Activated T-cell treated with anti-CD3 and anti-CD28 coated beads for 24 hours (primary cell): Measurements from ENCODE around the gene GAL3ST3.
A peak's percentile ranks its signal among the peaks of the same experiment; 100 is the strongest.

ENCODE experiments used
- DNase-seq: peaks from one replicate; pipeline ENCODE4 v3.0.0-alpha.2; 2020; ENCODE audit warnings: low read depth

The GAL3ST3 gene

DNA sequence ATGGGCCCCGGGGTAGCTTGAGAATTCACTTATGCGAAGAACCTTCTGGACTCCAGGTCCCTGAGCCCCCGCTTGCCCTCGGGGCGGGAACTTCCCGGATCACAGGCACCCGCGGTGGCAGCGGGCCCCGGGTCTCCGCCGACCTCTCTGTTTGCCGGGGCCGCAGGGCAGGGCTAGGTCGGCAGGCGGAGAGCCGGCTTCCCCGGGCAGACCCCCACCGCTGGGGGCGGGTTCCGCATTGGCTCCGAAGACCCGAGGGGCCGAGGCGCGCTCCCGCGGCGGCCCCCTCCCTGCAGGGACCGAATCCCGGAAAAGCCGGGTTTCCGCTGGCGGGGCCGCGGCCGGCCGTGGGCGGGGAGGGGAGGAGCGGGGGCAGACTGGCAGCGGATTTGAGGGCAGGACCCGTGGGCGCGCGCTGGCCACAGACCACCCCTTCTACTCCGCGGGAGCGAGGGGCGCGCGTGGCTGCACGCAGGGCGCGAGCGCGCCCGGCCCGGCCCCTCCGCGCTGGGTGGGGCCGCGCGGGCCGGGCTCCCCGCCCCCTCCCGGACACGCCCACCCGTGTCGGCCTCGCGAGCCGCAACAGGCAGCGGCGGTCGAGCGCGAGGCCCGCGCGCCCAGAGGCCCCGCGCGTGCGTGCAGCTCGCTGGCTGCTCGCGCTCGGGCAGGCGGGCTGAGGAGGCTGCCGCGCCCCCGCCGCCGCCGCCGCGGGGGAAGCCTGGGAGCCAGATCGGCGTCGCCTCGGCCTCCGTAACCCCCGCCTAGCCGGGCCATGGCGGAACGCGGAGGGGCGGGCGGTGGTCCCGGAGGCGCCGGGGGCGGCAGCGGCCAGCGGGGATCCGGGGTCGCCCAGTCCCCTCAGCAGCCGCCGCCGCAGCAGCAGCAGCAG lies 21.0 kb upstream of the GAL3ST3 start, which contains the start of gene PACS1:
TSS of gene PACS1 (plus strand) at position 558 of the 889 bp plus-strand sequence. CDS start at position 773, 215 bp downstream.
- peak; percentile 64 for DNase-seq

DNA sequence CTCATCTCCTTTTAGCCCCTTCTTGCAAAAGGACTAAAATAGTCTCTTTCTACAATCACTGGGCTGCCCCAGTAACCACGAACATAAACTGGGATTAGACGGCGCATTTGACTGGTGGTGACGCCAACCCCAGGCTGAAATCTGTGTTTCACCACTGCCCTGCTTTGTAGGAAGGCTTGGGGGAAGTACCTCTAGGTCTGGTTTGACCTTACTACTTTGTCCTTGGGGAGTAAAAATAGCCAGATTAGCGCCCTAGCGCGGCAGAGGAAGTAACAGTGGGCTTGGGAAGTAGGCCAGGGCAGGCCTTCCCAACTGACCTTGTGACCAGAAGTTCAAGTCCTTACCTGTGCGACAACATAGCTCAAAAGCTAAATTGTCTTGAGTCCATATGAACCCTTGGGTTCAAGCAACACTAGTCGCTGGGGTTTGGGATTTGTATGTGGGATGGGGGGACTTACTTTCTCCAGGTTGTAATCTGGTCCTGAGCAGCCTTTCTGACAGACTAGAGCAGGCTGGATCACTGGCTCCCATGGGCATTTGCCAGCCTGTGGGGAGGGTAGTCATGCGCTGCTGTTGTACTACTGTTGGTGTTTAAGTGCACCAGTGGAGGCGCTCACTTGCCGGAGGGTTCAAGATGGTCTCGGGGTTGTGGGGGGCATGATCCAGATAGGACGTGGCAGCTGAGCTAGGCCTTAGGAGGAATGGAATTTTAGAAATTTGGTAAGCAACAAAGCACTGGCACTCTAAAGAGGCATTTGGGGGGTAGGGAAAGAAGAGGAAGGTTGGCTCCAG lies 20.2 kb upstream of the GAL3ST3 start:
- no peak for DNase-seq

DNA sequence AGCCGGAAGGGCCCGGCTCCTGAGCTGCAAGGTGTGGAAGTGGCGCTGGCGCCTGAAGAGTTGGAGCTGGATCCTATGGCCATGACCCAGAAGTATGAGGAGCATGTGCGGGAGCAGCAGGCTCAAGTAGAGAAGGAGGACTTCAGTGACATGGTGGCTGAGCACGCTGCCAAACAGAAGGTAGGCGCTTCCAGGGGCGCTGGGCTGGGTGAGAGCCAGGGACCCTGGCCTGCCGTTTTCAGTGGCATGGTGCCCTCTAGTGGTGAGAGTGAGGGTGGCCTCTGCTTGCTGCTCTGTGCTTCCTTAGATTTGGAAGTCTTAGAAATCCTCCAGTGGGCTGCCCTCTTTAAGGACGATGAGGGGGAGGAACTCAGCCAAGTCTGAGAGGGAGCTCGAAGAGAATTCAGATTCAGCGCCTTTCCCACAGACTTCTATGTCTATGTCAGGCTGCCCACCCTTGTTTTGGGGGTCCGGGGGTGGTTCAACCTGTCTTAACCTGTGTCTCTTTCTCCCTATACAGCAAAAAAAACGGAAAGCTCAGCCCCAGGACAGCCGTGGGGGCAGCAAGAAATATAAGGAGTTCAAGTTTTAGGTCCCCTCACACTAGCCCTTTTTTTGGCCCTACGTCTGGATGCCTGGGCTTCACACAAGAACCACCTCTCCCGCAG lies 19.3 kb upstream of the GAL3ST3 start:
- peak; percentile 71 for DNase-seq

DNA sequence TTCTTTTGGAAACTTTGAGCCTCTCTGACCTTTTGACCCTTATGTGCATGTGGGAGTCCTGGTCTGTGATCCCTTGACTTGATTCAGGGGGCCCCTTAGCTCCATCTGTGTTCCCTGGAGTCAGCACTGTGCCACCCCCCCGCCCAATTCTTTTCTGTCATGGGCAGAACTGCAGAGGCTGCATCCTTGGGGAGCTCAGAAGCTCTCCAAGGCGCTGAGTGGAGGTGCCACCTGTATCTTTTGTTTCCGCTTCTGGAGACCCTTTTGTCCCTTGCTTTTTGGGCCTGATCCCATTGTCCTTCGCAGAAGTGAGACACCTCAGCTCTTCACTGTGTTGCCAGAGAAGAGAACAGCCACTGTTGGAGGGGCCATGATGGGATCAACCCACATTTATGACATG lies 18.7 kb upstream of the GAL3ST3 start:
- no peak for DNase-seq

DNA sequence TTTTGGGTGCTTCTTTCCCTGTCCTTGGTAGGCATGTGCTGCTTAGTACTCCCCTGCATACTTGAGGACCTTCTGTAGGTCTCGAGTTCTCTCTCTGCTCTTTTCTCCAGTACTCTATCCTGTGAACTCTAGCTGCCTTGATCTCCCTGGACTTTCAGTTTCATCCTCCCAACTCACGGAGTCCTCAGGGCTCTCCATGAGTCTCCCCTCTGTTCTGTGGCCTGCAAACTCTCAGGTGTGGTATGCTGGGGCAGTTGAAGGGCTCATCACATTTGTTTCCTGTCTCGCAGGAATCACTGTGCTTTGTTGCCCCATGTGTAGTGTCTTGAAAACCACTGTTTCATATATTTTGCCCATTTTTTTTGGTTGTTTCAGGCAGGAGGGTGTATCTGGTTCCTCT lies 17.8 kb upstream of the GAL3ST3 start:
- no peak for DNase-seq

DNA sequence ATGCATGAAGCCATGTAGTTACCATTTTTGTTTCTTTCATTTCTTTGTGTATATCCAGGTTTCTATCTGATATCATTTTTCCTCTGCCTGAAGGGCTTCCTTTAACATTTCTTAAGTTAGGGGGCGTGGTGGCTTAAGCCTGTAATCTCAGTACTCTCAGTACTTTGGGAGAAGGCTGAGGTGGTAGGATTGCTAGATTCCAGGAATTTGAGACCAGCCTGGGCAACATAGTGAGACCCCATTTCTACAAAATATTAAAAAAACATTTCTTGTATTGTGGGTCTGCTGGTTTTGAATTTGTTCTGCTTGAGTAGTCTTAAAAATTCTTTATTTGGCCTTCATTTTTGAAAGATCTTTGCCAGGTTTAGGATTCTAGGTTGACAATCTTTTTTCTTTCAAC lies 15.6 kb upstream of the GAL3ST3 start:
- no peak for DNase-seq

DNA sequence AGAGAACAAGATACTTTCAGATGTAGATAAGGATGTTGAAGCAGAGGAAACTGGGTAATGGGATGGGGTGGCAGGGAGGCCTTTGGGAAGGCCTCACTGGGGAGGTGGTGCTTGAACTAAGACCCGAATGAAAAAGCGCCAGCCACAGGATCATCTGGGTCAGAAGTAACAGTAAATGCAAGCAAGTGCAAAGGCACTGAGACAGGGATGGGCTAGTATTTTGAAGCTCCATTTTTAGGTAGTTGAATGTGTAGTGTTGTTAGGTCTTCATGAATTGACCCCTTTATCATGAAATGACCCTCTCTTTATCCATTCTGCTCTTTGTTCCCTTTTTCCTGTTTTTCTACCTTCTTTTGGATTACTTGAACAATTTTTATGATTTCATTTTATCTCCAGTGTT lies 14.9 kb upstream of the GAL3ST3 start:
- no peak for DNase-seq

DNA sequence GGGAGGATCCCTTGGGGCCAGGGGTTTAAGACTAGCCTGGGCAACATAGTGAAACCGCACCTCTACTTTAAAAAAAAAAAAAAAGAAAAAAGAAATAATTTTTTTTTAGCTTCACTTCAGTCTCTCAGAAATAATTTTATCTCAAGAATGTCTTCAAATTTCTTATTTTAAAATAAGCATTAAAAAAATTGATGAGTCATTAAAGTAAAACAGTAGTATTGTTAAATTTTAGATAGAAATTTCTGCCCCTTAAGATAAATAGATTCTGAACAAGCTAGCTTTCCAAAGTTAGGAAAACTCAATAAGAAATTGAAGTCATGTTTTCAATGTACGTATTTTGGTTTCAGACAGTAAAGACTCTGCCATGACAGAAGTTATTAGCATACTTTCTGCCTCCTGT lies 13.4 kb upstream of the GAL3ST3 start:
- DNase-seq, result no peak

DNA sequence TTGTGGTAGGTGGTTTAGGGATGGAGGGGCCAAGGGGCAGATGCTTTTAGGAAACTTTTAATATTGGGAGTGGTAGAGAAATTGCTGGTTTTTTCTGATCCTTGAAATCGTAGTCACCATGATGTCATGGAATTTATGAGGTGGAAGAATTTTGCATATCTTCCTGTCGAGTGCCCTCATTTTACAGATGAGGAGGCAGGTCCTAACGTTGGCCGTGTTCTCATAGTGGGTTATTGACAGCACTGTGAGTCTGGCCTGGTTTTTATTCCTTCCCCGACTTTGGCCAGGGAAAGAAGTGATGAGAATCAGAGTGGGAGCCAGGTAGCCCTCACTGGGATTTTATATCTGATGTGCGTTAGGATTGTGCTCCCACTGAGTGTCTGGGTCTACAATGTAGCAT lies 12.3 kb upstream of the GAL3ST3 start:
- DNase-seq, result no peak

DNA sequence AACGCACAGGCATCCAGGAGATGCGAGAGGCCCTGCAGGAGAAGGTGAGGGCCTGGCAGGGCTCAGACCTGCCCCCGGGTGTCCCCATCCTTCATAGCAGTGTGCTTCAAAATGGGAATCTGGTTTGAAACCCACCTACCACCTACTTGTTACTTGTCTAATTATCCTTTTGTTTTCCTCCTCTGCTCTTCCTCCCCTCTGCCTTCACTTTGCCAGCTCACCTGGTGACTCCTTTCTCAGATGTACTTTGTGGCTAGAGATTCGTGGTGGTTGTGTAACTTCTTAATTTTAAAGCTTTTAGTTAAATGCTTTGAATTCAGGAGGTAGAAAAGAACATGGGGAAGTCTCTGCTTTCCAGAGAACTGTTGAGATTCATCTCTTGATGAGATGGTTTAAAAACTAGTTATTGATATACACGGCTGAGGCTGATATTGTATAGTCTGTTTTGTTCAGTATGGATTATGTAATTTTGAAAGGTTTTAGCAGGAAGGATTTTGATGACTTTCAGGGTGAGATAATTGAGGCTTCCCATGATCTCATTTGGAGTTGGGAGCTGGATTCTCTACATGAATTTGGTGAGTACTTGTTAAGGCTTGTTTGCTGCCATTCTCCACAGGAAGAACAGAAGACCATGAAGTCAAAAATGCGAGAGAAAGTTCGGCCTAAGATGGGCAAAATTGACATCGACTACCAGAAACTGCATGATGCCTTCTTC lies 11.2 kb upstream of the GAL3ST3 start:
- DNase-seq, result no peak

DNA sequence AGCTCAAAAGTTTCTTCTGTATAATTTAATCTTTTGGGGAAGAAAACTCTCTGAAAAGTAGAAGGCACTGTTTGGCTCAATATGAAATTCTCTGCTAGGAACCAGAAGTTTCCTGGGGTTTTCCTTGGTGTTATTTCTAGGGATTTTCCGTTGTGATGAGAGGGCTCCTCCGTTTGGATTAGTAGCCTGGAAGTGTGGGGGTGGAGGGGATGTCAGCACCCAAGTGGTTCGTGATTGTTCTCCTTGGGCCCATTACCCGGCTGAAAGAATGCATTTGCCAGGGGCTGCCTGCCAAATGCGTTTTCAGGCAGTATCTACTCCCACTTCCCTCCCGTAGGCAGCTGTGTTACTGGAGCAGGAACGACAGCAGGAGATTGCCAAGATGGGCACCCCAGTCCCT lies 7.5 kb upstream of the GAL3ST3 start:
- DNase-seq, result no peak

DNA sequence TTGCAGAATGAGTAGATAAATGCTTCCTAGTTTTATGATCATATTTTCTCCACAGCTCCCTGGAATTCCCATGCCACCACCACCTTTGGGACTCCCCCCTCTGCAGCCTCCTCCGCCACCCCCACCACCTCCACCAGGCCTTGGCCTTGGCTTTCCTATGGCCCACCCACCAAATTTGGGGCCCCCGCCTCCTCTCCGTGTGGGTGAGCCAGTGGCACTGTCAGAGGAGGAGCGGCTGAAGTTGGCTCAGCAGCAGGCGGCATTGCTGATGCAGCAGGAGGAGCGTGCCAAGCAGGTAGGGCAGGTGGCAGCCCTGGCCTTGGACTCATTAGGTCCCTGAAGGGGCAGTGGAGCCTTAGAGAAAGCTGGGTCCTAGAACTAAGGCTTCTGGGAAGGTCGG lies 6.1 kb upstream of the GAL3ST3 start:
- no peak for DNase-seq

DNA sequence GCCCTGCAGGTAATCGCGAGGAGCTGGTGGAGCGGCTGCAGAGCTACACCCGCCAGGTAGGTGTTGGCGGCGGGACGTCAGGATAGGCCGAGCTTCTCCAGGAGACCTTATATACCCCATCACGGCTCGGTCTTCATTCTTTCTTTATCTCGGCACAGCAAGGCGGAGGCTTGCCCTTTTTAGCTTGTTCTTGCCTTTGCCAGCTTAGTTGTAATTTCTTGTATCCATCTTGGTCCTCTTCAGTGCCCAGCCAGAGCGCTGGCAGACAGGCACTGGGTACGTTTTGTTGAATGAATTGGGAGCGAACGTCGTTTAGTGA lies 3.7 kb upstream of the GAL3ST3 start:
- DNase-seq, result no peak

DNA sequence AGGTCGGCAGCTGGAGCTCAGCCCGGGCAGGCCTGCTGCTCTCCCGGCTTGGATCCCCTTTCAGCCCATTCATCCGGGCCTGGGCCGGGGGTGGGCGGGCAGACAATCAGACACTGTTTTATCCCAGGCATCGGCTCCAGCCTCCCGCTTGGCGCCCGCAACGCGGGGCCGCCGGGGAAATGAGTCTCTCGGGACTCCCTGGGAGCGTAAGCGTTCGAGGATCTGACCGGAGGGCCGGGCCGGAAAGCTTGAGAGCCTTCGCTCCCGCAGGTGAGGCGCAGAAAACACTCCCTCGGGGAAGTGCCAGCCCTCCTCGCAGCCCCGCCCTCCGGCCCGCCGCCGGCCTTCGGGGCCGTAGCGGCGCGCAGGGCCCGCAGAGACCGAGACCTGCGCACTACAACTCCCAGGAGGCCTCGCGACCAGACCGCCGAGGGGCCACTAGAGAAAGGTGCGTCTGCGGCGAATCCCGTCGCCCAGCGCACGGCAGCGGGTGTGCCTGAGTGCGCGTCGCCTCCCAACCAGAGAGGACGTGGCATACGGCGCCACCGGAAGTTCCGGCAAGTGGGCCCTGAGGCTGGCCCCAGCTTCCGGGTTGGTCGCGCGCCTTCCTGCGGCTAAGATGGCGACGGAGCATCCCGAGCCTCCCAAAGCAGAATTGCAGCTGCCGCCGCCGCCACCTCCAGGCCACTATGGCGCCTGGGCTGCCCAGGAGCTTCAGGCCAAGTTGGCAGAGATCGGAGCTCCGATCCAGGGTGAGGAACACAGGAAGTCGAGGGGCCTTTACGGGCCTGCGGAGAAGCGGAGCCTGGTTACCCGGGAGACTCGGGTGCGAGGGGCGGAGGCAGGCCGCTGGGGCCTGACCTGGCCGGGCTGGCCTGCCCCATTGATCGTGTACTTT lies 3.1 kb upstream of the GAL3ST3 start, which contains the start of gene SF3B2:
TSS of gene SF3B2 (plus strand) at position 599 of the 898 bp plus-strand sequence. CDS start at position 620, 21 bp downstream.
- DNase-seq, result peak; percentile 95

DNA sequence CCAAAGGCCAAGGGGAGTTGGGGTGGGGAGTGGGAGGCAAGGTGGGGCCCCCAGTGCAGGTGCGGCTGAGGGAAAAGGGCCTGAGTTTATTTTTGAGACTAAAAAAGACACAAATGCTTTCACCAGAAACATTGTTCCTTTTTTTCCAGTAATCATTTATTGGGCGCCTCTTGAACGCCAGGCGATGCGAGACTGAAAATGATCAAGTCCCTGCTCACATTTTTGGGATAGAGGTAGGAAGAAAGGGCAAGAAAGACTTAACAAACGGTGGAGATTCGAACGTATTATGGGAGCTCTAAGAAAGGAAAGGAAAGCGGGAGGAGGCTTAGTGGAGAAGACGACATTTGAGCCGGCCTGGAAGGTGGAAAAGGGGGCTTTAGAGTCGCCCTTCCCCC lies 2.4 kb upstream of the GAL3ST3 start:
- DNase-seq, result no peak

DNA sequence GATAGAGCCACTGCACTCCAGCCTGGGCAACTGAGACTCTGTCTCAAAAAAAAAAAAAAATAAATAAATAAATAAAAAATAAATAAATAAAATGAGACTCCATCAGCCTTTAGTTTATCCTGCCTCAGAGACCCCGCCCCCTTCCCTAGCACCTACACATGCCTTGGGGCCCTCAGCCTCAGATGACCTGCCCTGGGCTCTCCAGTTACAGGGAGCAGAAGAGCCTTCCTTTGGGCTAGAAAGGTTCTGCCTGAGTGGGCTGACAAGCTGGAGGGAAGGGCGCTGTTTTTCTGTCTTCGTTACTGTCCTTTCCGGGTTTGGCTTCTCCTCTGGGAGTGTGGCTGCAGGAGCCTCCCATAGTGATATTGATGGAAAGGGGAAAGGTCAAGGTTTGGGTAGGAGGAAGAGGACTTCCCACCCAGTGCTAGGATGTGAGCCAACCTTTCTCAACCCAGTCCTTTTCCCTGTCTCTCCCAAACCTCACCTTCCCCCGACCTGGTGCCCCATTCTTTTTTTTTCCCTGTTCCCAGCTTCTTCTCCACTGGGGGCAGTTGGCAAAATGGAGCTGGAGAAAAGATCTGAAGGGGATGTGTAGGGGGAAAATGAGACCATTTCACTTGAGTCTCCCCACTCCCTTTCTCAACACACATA lies 1.7 kb upstream of the GAL3ST3 start:
- DNase-seq, result no peak

DNA sequence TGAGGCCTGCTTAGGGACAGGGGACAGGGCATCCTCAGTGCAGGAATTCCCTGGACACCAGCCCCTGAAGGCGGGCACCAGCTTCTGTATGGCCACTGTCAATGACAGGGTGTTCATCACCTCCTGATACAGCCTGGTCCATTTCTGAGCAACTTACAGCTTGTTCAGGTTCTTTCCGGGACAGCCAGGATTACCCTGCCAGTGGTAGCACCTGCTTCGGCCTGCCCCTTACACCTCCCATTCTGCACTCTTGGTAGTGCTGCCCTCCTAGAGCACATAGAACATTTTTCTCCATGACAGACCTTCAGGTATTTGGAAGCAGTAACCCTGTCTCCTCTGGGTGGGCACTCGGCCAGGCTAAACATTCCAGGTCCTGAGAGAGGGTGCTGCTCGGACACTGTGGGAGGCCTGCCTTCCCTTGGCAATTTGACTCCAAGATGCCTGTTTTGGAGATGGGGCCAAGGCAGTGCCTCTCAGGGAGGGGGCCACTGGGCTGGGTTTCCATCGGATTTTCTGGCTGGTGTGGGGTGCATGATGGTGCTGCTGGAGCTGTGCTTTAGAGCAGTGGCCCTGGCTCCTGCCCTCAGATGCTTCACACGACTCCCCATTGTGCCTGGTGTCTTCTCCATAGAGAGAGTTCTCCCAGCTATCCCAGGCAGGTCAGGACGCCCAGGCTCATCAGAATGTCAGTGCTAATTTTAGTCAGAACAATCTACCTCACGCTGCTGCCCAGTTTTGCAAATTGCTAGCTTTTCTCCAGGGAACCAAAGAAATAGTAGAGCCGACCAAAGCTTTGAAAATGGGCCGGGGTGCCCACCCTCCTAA lies 1.2 kb downstream of the GAL3ST3 start:
- DNase-seq, result no peak

DNA sequence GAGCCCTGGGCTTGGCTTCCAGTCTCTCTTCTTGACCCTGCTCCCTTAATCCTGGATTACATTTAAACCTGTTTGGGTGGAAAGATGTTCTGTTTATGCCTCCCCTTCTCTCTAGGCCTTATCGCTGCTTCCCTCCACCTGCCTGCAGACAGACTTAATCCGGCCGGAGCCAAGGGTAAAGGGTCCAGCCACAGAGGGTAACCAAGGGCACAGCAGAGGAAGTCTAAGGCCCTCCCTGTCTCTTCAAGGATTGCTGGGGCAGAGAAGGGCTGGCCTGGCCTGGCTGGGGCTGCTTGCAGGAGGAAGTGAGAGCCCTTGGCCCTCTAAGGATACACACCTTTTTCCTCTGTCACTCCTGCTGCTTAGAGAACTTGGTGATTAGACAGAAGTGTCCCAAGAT lies 2.1 kb downstream of the GAL3ST3 start:
- no peak for DNase-seq

DNA sequence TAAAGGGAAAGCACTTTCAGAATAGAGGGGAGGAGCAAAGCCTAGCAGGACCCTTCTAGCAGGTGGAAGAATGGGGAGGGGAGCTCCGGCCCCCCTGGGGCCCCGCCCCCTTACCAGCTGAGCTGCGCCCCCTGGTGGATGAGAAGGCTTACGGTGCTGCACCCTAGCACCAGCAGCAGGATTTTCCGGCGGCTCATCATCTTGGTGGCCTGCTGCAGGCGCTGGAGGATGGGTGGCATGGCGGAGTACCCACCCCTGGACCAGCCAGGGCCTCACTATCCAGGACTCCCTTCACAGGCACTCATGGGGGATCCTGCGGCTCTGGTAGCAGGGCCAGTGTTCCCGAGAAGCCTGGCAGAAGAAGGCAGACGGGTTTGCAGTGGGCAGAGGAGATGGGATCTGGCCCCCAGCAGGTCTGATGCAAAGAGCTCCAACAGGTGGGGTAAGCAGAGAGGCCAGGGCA lies 3.8 kb downstream of the GAL3ST3 start:
- peak; percentile 81 for DNase-seq
